ENCODE data around the gene ATXN10.

ATXN10 gene

DNA sequence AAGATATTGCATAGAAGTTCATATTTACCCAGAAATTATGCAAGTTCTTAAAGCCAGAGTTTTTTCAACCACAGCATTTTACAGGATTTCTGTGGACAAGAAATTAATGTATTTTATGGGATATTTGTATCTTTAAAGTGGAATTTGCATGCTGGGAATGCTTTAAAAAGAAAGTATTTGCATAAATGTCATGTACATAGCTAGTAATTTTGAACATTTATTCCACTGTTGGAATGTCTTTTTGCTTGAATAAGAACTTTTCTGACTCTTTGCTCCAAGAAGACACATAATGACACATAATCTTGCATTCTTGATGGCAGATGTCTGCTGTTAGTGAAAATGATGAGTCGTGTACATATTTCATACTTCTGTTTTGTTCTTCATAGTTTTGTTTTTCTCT is 66.6 kb downstream of the ATXN10 start:
- DNase-seq (ENCODE audit: low spot score): no peak
- H3K27me3 ChIP-seq (ENCODE audit: insufficient read depth, poor library complexity, severe bottlenecking): no peaks in the 10 kb centered on the region
- H3K4me3 ChIP-seq (ENCODE audit: severe bottlenecking): no peak overlapping the region
- peaks cover 7% of the 10 kb centered on the region for H3K4me1 ChIP-seq (ENCODE audit: insufficient read depth, poor library complexity, severe bottlenecking)
- TF ChIP-seq, protein P1, sequence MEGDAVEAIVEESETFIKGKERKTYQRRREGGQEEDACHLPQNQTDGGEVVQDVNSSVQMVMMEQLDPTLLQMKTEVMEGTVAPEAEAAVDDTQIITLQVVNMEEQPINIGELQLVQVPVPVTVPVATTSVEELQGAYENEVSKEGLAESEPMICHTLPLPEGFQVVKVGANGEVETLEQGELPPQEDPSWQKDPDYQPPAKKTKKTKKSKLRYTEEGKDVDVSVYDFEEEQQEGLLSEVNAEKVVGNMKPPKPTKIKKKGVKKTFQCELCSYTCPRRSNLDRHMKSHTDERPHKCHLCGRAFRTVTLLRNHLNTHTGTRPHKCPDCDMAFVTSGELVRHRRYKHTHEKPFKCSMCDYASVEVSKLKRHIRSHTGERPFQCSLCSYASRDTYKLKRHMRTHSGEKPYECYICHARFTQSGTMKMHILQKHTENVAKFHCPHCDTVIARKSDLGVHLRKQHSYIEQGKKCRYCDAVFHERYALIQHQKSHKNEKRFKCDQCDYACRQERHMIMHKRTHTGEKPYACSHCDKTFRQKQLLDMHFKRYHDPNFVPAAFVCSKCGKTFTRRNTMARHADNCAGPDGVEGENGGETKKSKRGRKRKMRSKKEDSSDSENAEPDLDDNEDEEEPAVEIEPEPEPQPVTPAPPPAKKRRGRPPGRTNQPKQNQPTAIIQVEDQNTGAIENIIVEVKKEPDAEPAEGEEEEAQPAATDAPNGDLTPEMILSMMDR (IDR thresholded peaks at IDR 0.05; ENCODE audit: poor library complexity, severe bottlenecking): no peak
- H3K9me3 ChIP-seq (ENCODE audit: severe bottlenecking): no peaks in the 10 kb centered on the region
- H3K36me3 ChIP-seq (ENCODE audit: low read depth): peaks cover 77% of the 10 kb centered on the region
- ATAC-seq (ENCODE audit: low read depth): no peak
- no peak overlapping the region for H3K27ac ChIP-seq (ENCODE audit: poor library complexity, severe bottlenecking)

DNA sequence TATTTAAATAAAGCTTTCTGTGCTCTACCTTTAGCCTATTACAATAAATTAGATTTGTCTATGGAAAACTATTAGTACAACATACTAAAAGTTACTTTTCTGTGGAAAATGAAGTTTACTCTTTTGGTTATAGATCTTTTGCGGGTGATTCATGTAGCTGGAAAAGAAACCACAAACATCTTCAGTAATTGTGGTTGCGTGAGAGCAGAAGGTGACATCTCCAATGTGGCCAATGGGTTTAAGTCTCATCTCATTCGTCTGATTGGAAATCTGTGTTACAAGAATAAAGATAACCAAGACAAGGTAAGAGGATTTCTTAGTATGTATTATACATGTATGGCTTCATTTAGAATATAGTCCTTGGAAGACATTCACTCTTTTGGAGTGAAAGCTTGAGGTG is 68.6 kb downstream of the ATXN10 start:
- Histone ChIP-seq H3K27me3 (ENCODE audit: insufficient read depth, poor library complexity, severe bottlenecking) (no peaks in the 10 kb centered on the region), H3K9me3 (ENCODE audit: severe bottlenecking) (no peaks in the 10 kb centered on the region), H3K36me3 (ENCODE audit: low read depth) (peaks cover 75% of the 10 kb centered on the region), H3K4me1 (ENCODE audit: insufficient read depth, poor library complexity, severe bottlenecking) (peaks cover 12% of the 10 kb centered on the region), H3K27ac (ENCODE audit: poor library complexity, severe bottlenecking) (no peak overlapping the region), H3K4me3 (ENCODE audit: severe bottlenecking) (no peak overlapping the region)
- TF ChIP-seq, protein P1 (IDR thresholded peaks at IDR 0.05; ENCODE audit: poor library complexity, severe bottlenecking): no peak
- ATAC-seq (ENCODE audit: low read depth) (no peak), DNase-seq (ENCODE audit: low spot score) (no peak)

DNA sequence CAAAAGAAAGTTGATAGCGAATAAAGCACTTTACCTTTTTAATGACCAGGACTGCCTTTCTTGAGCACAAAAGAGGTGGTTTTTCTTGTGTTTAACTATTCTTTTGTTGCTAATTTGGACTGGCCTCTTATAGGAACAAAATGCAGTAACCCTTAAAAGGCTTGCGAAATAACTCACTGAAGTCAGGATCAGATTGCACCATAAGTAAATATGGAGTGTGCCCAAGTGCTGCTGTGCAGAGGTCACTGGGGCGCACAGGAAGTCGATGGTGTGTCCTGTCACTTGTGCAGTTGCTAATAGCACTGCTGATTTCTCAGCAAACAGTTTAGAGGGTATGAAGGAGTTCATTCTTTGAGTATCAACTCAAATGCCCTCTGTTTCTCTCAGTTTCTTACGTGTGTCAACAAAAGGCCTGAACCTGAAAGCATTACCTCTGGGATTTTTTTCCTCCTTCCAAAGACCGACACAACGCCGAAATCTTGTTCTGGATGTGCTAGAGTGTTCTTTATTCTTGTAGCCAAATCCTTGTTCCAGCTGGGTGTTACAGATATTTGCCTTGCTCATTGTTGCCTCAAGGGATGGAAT is 71.3 kb downstream of the ATXN10 start:
- TF ChIP-seq, protein P1 (IDR thresholded peaks at IDR 0.05; ENCODE audit: poor library complexity, severe bottlenecking): no peak
- no peaks in the 10 kb centered on the region for H3K27me3 ChIP-seq (ENCODE audit: insufficient read depth, poor library complexity, severe bottlenecking)
- no peak overlapping the region for H3K4me3 ChIP-seq (ENCODE audit: severe bottlenecking)
- DNase-seq (ENCODE audit: low spot score): no peak
- peak; percentile 49; the same call in 2 of the 3 replicates for ATAC-seq (ENCODE audit: low read depth)
- no peaks in the 10 kb centered on the region for H3K9me3 ChIP-seq (ENCODE audit: severe bottlenecking)
- peak overlapping the region; percentile 31 for H3K27ac ChIP-seq (ENCODE audit: poor library complexity, severe bottlenecking)
- H3K36me3 ChIP-seq (ENCODE audit: low read depth): peaks cover 61% of the 10 kb centered on the region
- peaks cover 12% of the 10 kb centered on the region for H3K4me1 ChIP-seq (ENCODE audit: insufficient read depth, poor library complexity, severe bottlenecking)

DNA sequence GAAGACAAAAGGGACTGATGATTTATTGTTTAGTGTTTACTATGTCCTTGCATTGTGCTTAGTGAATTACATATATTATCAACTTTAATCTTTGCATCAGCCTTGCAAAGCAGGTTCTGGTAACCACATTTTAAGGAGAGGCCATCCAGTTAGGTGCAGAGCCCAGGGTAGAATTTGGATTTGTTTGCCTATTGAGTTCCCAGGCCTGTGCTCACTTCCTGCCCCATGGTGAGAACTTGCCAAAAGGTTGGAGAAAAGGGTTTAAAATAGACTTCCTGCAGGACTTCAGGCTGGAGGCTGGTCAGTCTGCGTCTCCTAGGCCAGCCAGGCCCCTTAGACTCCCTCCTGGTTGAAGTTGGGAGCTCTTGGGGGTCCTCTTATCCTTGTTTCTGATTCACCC is 72.1 kb downstream of the ATXN10 start:
- Histone ChIP-seq H3K27ac (ENCODE audit: poor library complexity, severe bottlenecking) (peak overlapping the region; percentile 31), H3K36me3 (ENCODE audit: low read depth) (peaks cover 56% of the 10 kb centered on the region), H3K4me3 (ENCODE audit: severe bottlenecking) (no peak overlapping the region), H3K4me1 (ENCODE audit: insufficient read depth, poor library complexity, severe bottlenecking) (peaks cover 14% of the 10 kb centered on the region), H3K27me3 (ENCODE audit: insufficient read depth, poor library complexity, severe bottlenecking) (no peaks in the 10 kb centered on the region), H3K9me3 (ENCODE audit: severe bottlenecking) (no peaks in the 10 kb centered on the region)
- DNase-seq (ENCODE audit: low spot score) (no peak), ATAC-seq (ENCODE audit: low read depth) (no peak)
- TF ChIP-seq, protein P1 (IDR thresholded peaks at IDR 0.05; ENCODE audit: poor library complexity, severe bottlenecking): no peak

DNA sequence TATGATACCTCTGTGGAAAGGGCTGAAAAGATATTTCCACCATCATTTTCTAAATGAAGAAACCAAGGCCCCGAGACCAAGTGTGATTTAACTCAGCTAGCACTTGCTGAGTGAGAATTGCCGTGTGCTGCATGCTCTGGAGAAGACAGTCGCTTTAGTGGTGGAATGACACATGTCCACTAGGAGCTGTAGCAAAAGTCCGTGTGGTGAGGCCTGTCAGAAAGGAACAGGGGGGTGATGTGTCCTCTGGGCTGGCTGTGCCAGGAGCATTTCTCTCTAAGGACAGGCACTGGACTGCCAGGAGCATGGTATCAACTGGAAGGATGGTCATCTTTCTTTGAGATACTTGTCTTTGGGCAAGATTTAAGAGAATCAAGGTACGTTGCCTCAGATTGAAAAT is 72.8 kb downstream of the ATXN10 start:
- Histone ChIP-seq H3K27me3 (ENCODE audit: insufficient read depth, poor library complexity, severe bottlenecking) (no peaks in the 10 kb centered on the region), H3K36me3 (ENCODE audit: low read depth) (peaks cover 56% of the 10 kb centered on the region), H3K9me3 (ENCODE audit: severe bottlenecking) (no peaks in the 10 kb centered on the region), H3K4me3 (ENCODE audit: severe bottlenecking) (no peak overlapping the region), H3K4me1 (ENCODE audit: insufficient read depth, poor library complexity, severe bottlenecking) (peaks cover 15% of the 10 kb centered on the region), H3K27ac (ENCODE audit: poor library complexity, severe bottlenecking) (no peak overlapping the region)
- no peak for ATAC-seq (ENCODE audit: low read depth)
- TF ChIP-seq, protein P1 (IDR thresholded peaks at IDR 0.05; ENCODE audit: poor library complexity, severe bottlenecking): no peak
- DNase-seq (ENCODE audit: low spot score): no peak

All from RWPE2 (cell line).